NB4 (cell line): Measurements from ENCODE around the gene ATPAF2.

ENCODE experiments used
- POLR2A ChIP-seq: IDR thresholded peaks from 2 replicates; pipeline ENCODE4 v1.6.1; 2011; ENCODE audit warnings: mild to moderate bottlenecking; ENCODE audit not compliant: insufficient read length; ENCODE audit errors: extremely low read depth
- TF ChIP-seq, protein P1 (sequence below): IDR thresholded peaks from one replicate; pipeline ENCODE4 v1.5.1; 2012; ENCODE audit warnings: low read depth, low read length

DNA sequence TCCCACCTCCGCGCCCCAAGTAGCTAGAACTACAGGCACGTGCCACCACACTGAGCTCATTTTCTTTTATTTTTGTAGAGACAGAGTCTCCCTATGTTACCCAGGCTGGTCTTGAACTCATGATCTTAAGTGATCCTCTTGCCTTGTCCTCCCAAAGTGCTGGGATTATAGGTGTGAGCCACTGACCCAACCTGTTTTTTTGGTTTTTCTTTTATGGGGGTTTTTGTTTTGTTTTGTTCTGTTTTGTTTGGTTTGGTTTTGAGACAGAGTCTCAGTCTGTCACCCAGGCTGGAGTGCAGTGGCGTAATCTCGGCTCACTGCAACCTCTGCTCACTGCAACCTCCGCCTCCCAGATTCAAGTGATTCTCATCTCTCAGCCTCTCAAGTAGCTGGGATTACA, 16.6 kb upstream of the ATPAF2 start:
- no peak for TF ChIP-seq POLR2A
- TF ChIP-seq, protein P1, sequence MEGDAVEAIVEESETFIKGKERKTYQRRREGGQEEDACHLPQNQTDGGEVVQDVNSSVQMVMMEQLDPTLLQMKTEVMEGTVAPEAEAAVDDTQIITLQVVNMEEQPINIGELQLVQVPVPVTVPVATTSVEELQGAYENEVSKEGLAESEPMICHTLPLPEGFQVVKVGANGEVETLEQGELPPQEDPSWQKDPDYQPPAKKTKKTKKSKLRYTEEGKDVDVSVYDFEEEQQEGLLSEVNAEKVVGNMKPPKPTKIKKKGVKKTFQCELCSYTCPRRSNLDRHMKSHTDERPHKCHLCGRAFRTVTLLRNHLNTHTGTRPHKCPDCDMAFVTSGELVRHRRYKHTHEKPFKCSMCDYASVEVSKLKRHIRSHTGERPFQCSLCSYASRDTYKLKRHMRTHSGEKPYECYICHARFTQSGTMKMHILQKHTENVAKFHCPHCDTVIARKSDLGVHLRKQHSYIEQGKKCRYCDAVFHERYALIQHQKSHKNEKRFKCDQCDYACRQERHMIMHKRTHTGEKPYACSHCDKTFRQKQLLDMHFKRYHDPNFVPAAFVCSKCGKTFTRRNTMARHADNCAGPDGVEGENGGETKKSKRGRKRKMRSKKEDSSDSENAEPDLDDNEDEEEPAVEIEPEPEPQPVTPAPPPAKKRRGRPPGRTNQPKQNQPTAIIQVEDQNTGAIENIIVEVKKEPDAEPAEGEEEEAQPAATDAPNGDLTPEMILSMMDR = no peak
